GM19043 (cell line): ENCODE measurements around the gene PTP4A2.
"Not testable (repeated sequence)": the region's sequence is repeated elsewhere in the genome, so short reads cannot be mapped to it uniquely, and the experiment has no call there.

Source experiments
- ATAC-seq: cut with Tn5 transposase; IDR thresholded peaks from one replicate; pipeline ENCODE4 v1.9.1; 2021; ENCODE audit warnings: low read depth; ENCODE audit not compliant: unreplicated experiment

PTP4A2 gene

DNA sequence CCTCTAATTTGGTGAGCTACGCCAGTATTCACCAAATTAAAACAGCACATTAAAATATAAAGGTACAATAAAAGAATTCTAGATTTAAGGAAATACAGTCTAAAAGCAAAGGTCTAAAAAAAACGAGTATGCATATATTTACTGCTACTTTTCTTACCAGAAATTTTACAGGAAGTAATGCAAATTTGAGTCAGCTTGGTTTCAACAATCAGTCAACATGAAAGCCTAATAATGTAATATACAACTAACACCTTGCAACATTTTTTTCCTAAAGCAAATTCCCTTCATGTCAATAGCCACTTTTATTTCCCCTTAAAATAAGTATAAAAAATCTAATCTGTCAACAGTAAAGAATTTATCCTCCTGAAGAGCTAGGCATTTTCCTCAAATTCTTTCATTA lies 11.9 kb downstream of the PTP4A2 start:
- no peak for ATAC-seq

DNA sequence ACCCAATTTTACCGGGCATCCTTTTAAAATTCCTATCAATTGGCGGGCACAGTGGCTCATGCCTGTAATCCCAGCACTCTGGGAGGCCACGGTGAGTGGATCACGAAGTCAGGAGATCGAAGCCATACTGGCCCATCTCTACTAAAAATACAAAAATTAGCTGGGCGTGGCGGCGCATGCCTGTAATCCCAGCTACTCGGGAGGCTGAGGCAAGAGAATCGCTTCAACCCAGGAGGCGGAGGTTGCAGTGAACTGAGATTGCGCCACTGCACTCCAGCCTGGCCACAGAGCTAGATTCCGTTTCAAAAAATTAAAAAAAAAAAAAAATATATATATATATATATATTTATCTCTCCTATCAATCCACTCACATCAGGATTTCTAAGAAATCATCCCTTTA lies 12.3 kb downstream of the PTP4A2 start:
- not testable (repeated sequence) for ATAC-seq

DNA sequence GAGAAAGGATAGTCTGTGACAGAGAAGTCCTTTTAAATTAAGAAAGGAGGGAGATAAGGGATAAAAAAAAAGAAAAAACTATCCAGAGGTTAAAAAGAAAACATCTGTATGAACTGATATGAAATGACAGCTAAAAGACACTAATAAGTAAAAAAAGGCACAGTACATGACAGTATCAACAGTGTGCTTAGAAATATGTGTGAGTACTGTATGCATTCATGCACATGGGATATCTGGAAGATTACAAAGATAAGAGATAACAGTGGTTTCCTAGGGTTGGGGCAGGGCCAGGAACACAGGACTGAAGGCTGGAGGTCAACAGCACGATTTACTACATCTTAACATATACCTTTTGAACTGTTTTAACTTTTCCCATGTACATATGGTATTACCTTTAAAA lies 13.3 kb downstream of the PTP4A2 start:
- ATAC-seq: no peak

DNA sequence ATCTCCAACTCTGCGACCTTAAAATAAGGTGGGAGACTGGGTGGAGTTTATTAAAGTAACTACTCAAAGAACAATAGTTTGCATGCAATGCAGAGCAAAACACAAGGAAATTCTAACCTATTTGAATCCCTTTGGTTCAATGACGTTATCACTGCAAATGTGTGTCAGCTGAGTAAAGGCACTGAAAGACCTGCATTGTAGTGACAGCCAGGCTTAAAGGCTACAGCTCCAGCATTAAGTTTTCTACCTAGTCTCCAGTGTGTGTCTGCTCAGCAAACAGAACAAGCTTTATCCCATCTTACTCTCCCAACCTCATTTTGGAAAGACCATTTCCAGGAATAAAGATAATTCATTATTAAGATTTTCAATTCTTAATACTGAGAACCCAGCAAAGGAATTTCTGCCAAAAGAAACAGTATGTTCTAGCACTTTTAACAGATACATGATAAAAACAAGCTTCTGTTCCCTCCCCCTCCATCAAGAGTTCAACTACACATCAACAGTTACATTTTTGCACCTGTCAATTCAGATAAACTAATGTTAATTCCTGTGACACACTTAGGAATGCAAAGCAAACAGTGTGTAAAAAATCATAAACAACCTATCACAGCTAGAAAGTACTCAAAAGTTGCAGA lies 14.2 kb downstream of the PTP4A2 start:
- ATAC-seq: no peak

DNA sequence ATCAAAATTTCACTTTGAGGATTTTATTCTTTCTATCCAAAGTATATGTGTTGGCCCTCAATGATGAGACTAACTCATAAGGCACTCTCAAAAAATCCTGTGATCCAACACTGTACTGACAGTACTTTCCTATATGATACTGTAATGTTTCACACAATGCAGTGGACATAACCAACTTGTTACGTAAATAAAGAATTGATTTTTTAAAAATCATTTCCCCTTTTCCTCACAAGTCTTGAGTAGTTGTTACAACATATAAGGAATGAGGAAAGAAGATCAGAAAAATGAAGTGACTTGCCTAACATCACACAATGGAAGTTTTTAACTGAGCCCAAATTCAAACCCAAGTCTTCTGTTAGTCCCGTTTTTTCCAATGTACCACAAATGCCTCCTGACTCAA lies 17.2 kb downstream of the PTP4A2 start:
- ATAC-seq: no peak

DNA sequence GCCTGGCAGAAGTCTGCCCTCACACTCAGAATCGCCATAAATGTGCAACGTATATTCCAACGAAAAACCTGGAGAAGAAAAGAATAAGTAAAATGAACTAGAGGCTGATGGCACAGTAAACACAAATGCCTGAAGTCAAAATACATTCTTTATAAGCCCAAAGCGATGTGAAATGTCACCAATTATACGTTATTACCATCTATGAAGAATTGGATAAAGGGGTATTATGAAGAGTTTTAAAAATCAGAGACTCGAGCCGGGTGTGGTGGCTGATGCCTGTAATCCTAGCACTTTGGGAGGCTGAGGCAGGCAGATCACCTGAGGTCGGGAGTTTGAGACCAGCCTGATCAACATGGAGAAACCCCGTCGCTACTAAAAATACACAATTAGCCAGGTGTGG lies 18.6 kb downstream of the PTP4A2 start:
- ATAC-seq: no peak

DNA sequence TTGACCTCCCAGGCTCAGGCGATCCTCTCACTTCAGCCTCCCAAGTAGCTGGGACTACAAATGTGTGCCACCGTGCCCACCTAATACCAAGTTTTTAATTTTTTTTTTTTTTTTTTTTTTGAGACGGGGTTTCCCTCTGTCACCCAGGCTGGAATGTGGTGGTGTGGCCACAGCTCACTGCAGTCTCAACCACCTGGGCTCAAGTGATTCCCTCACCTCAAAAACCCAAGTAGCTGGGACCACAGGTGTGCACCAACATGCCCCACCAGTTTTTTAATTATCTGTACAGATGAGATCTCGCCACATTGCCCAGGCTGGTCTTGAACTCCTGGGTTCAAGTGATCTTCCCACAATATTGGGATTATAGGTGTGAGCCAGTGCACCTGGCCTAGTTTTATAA lies 22.7 kb downstream of the PTP4A2 start:
- no peak for ATAC-seq

DNA sequence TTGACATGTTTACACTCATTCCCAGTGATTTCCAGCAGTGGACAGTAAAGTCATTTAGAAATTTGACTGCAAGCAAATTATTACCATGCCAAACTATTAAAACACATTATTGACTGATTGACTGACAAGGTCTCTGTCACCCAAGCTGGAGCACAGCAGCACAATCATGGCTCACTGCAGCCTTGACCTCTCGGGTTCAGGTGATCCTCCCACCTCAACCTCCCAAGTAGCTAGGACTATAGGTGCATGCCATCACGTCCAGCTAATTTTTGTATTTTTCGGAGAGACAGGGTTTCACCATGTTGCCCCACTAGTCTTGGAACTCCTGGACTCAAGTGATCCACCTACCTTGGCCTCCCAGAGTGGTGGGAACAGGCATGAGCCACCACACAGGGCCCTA lies 24.2 kb downstream of the PTP4A2 start:
- no peak for ATAC-seq

DNA sequence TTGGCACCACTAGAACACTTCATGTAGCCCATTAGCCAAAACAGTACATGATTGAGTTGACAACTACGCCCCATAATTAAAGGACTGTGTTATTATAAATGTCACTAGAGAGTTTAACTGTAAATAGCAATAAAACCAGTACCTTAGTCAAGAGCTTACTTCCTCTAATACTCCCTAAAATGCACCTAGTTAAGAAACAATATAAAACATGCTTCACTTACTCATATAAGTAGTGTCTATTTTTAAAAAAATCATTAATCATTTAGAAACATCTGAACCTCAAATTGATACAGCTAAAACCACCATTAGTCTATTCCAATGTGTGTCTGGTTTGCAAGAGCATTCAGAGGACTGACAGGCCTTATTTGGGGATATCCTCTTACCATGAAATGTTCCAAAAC lies 25.3 kb downstream of the PTP4A2 start:
- no peak for ATAC-seq

DNA sequence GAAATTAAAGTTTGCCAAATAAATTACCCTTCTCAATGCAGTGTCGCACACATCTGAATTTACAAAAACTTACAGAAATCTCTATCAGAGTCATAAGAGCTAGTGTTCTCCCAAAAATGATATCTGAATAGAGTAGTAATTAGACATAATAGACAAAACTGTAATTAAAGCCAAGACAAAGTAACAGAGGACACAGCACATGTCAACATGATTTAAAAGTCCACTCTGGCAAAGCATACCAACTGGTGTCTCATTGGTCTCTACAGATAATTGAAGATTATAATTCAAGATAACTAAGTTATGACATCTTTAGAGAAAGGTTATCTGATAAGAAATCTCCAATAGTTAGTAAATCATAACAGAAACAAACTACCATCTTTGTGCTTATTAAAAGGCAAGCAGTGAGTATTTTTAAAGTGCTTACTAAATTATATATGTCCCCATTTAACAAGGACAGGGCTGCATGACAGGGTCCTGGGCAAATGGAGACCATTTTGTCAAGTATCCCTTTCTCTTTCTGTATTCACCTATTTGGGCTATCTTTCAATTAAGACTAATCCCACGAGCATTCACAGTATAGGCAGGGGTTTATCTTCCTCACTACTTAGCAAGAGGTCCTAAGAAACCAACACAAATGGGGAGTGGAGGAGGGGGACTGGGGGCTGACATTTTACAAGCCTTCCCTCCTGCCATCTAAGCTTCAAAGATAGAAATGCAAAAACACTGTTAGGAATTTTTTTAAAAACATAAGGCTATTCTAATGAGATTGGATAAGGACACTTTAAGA lies 26.0 kb downstream of the PTP4A2 start:
- ATAC-seq: no peak

DNA sequence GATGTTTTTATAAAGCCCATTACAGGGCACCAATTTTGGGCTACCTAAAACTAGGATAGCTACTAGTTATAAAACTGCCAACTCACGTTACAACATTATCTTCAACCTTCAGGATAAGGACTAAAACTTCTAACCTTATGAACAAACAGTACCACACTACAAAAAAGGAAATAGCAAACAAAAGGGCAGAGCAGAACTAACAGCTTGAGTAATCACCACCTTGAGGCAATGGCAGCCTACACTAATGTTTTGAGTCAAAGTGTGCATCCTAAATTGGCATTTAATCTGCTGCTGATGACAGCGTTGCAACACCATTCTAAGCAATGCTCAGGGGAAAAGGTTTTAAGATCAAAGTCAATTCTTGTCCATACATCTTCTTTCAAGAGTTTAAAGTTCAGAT lies 27.2 kb downstream of the PTP4A2 start:
- no peak for ATAC-seq

DNA sequence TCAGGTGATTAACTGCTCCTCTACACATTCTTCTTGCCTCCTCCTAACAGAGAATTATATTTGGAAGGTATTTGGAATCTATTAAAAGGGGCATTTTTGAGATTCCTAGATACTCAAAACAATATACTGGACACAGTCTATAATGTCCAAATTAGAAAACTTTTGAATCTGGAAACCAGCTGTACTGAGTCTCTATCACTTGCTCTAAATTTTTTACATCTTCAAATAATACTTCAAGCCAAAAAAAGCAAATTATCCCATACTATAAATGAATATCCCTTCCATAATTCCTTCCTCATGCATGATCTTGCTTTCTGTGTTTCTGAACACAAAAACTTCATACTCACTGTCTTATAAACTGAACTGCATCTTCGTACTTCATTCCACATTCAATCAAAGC lies 28.5 kb downstream of the PTP4A2 start:
- ATAC-seq: no peak

DNA sequence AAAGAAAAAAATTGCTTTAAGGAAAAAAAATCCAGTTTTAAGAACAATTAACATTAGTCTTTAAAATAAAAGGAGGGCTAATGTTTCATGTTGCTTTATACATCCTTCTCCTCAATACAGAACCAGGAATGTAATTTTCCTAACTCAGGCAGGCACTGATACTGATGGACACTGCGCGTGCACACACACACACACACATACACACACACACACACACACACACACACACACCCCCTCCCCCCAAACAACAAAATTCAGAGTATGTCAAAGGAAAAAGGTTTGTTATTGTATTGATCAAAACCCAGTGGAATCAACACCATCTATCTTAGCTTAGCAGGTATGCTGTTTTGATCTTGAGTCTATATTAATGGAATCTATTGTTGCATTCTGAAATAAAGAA lies 31.6 kb downstream of the PTP4A2 start:
- no peak for ATAC-seq

DNA sequence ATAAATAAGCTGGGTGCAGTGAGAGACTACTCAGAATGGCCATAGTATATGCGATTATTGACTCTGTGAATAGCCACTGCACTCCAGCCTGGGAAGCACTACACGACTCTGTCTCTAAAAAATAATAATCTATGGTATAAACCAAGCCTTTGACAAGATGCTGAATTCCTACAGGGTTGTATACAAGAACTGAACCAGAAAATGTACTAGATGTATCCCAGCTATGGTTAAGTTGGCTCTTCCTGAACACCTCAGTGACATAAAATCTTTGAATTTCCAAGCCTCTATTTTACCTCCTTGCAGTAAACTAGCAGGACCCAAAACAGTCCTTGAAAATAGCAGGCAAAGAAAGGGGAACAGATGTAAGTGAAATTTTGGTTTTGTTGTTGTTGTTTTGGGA lies 32.5 kb downstream of the PTP4A2 start:
- ATAC-seq: no peak

DNA sequence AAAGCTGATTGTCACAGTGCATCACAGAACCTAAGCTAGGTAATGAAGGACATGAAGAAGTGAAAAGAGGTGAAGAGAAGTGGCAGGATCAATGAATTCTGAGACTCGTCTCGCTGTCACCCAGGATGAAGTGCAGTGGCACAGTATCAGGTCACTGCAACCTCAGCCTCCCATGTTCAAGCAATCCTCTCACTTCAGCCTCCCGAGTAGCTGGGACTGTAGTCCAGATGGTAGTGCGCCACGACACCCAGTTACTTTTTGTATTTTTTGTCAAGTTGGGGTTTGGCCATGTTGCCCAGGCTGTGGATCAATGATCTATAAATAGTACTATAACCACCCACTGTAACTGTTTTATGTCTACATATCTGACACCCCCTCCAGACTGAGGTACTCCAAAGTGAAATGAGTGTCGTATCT lies 33.1 kb downstream of the PTP4A2 start:
- ATAC-seq: no peak

DNA sequence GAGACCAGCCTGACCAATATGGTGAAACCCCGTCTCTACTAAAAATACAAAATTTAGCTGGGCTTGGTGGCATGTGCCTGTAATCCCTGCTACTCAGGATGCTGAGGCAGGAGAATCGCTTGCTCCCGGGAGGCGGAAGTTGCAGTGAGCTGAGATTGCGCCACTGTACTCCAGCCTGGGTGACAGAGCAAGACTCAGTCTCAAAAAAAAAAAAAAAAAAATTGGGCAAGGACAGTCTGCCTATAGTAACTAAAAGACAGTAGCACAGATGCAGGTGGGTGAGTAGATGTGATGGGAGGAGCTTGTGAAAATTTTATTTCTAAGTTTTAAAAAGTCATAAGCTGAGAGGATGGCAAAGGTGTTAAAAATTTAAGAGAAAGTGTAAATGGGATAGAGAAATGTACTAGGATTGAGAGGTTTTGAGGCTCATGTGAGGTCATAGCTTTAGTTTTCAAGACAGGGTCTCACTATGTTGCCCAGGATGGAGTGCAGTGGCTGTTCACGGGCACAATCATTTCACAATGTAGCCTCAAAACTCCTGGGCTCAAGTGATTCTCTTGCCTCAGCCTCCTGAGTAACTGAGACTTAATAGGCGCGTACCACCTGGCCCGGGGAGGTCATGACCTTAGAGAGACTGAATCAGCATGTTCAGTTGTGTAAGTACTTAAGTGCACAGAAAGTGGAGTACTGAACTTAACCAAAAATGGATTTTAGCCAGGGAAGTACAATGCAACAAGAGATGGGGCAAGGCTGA lies 33.7 kb downstream of the PTP4A2 start:
- ATAC-seq: no peak

DNA sequence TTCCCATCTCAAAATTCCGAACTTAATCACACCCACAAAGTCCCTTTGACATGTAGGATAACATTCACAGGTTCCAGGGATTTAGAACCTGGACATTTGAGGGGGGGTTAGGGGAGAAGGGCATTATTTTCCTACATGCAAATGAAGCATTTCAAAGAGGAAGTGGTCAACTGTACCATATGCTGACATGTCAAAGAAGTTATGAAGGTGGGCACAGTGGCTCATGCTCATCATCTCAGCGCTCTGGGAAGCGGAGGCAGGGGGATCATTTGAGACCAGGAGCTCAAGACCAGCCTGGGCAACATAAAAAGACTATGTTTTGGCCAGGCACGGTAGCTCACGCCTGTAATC lies 35.7 kb downstream of the PTP4A2 start:
- no peak for ATAC-seq

DNA sequence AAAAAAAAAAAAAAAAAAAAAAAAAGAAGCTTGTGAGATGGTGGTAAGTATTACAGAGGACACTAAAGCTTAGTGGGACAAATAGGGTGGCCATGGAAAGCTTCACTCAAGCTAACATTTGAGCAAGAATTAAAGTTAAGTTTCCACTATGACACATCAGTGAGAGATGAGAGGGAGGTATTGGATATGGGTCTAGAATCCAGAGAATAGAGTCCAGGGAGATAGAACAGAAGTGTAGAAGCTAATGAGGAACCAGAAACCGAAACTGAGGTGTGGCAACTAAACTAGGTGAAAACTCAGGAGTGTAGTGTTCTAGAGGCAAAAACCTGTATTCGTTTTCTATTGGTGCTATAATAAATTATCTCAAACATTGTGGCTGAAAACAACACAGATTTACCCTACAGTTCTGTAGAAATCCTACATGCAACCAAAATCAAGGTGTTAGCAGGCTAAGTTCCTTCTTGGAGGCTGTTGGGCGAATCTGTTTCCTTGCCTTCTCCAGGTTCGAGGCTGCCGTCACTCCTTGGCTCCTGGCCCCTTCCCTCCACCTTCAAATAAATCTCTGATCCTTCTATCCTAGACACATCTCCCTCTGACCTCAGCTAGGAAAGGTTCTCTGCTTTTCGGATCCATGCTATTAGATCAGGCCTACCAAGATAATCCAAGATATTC lies 36.2 kb downstream of the PTP4A2 start:
- no peak for ATAC-seq

DNA sequence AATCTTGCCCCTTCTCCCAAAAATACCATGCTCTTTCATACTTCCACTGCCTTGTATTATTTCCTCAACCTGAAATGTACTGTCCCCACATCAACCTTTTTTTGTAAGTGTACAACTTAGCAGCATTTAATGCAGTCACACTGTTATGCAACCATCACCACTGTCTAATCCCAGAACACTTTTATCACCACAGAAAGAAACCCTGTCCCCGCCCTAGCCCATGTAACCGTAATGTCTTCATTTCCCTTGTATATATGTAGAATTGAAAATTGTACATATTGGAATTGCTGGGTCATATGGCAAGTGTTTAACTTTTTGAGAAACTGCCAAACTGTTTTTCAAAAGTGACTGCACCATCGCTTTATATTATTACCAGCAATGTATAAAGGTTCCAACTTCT lies 37.4 kb downstream of the PTP4A2 start:
- no peak for ATAC-seq

DNA sequence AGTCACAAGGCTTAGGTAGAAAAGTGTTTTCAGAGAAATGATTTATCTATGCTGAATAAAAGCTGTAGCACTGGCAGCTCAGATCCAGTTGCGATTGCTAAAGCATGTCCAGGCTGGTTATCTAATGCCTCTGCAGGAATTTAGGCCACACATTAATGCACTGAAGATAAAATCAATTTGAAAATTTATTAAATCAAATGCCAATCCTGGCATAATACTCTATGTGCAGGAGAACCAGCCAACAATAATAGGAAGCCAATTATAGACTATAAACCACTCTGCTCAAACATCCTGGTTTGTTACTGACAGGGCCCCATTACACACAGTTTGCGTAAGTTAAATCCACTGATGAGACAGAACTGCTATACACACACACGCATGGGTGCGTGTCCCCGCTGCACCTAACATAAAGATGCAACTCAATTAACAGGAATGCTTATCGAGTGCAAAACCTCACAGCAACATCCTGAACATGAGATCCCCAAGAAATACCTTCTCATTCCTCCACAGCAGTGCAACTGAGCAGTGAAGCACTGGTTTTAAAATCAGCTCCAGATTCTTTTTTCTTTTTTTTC lies 40.6 kb downstream of the PTP4A2 start:
- ATAC-seq: no peak
